ENCODE data around the gene ABHD8.
A peak's percentile ranks its signal among the peaks of the same experiment; 100 is the strongest.

The ABHD8 gene

GRCh38 chr19:17303167-17303939, at the start of gene ABHD8:
ABHD8 (minus strand) TSS chr19:17303425; CDS start chr19:17301616, 1,809 bp downstream.
- H3K4me3 ChIP-seq: peak within 1 kb of the TSS; percentile 83
- no peaks in the 10 kb centered on the region for H3K27me3 ChIP-seq
- H3K4me2 ChIP-seq: peak within 1 kb of the TSS; percentile 99
- peak within 1 kb of the TSS; percentile 87 for H3K27ac ChIP-seq
- H3K36me3 ChIP-seq: peaks cover 36% of the 10 kb centered on the region
- TF ChIP-seq Cebpa-rat (IDR thresholded peaks at IDR 0.05): no peak
- peak within 1 kb of the TSS; percentile 88 for H3K9ac ChIP-seq
- peaks cover 19% of the 10 kb centered on the region; the same call in 1 of the 2 replicates for H4K20me1 ChIP-seq
- H3K4me1 ChIP-seq: peaks cover 56% of the 10 kb centered on the region
- peaks cover 6% of the 10 kb centered on the region for H3K9me3 ChIP-seq

- Histone ChIP-seq H3K9me3 (no peaks in the 10 kb centered on the region), H3K27me3 (no peaks in the 10 kb centered on the region), H4K20me1 (no peaks in the 10 kb centered on the region), H3K9ac (no peak overlapping the region), H3K4me1 (peaks cover 58% of the 10 kb centered on the region), H3K4me3 (no peak overlapping the region), H3K36me3 (no peaks in the 10 kb centered on the region), H3K27ac (peak overlapping the region; percentile 56; the same call in 1 of the 2 replicates), H3K4me2 (peak overlapping the region; percentile 60)
- TF ChIP-seq Cebpa-rat (IDR thresholded peaks at IDR 0.05): no peak
Observed at GRCh38 chr19:17352608-17353280, 49.5 kb upstream of the ABHD8 start.

GRCh38 chr19:17351815-17352435, 48.7 kb upstream of the ABHD8 start:
- no peaks in the 10 kb centered on the region for H4K20me1 ChIP-seq
- no peak overlapping the region for H3K9ac ChIP-seq
- peak overlapping the region; percentile 86 for H3K4me2 ChIP-seq
- peak overlapping the region; percentile 55; the same call in 1 of the 2 replicates for H3K27ac ChIP-seq
- no peaks in the 10 kb centered on the region for H3K9me3 ChIP-seq
- TF ChIP-seq Cebpa-rat (IDR thresholded peaks at IDR 0.05): no peak
- peaks cover 66% of the 10 kb centered on the region for H3K4me1 ChIP-seq
- H3K27me3 ChIP-seq: no peaks in the 10 kb centered on the region
- H3K36me3 ChIP-seq: no peaks in the 10 kb centered on the region
- H3K4me3 ChIP-seq: no peak overlapping the region

GRCh38 chr19:17348700-17349099, 45.5 kb upstream of the ABHD8 start:
- no peak for TF ChIP-seq Cebpa-rat (IDR thresholded peaks at IDR 0.05)
- Histone ChIP-seq H3K9ac (peak overlapping the region; percentile 48; the same call in 1 of the 2 replicates), H3K27me3 (no peaks in the 10 kb centered on the region), H3K9me3 (no peaks in the 10 kb centered on the region), H3K4me1 (peaks cover 88% of the 10 kb centered on the region), H3K4me3 (peak overlapping the region; percentile 33; the same call in 1 of the 2 replicates), H3K27ac (peak overlapping the region; percentile 80), H4K20me1 (no peaks in the 10 kb centered on the region), H3K36me3 (peaks cover 8% of the 10 kb centered on the region; the same call in 1 of the 2 replicates), H3K4me2 (peak overlapping the region; percentile 86)

- TF ChIP-seq Cebpa-rat (IDR thresholded peaks at IDR 0.05): no peak
- peaks cover 16% of the 10 kb centered on the region for H3K36me3 ChIP-seq
- H3K4me3 ChIP-seq: peak overlapping the region; percentile 38
- peaks cover 80% of the 10 kb centered on the region for H3K4me1 ChIP-seq
- H3K9me3 ChIP-seq: no peaks in the 10 kb centered on the region
- peak overlapping the region; percentile 80 for H3K27ac ChIP-seq
- peak overlapping the region; percentile 45; the same call in 1 of the 2 replicates for H3K9ac ChIP-seq
- H4K20me1 ChIP-seq: no peaks in the 10 kb centered on the region
- no peaks in the 10 kb centered on the region for H3K27me3 ChIP-seq
- peak overlapping the region; percentile 86 for H3K4me2 ChIP-seq
Observed at GRCh38 chr19:17347877-17348276, 44.7 kb upstream of the ABHD8 start.

GRCh38 chr19:17347361-17347760, 44.1 kb upstream of the ABHD8 start:
- Histone ChIP-seq H3K4me1 (peaks cover 75% of the 10 kb centered on the region), H3K4me2 (peak overlapping the region; percentile 86), H4K20me1 (no peaks in the 10 kb centered on the region), H3K27ac (peak overlapping the region; percentile 80), H3K9me3 (no peaks in the 10 kb centered on the region), H3K9ac (peak overlapping the region; percentile 45; the same call in 1 of the 2 replicates), H3K4me3 (peak overlapping the region; percentile 38), H3K27me3 (no peaks in the 10 kb centered on the region), H3K36me3 (peaks cover 21% of the 10 kb centered on the region)
- TF ChIP-seq Cebpa-rat (IDR thresholded peaks at IDR 0.05): no peak

- H3K36me3 ChIP-seq: peaks cover 32% of the 10 kb centered on the region
- peak overlapping the region; percentile 80 for H3K27ac ChIP-seq
- no peak overlapping the region for H3K9ac ChIP-seq
- H3K4me2 ChIP-seq: peak overlapping the region; percentile 86
- no peaks in the 10 kb centered on the region for H3K27me3 ChIP-seq
- H3K9me3 ChIP-seq: no peaks in the 10 kb centered on the region
- no peaks in the 10 kb centered on the region for H4K20me1 ChIP-seq
- peaks cover 64% of the 10 kb centered on the region for H3K4me1 ChIP-seq
- H3K4me3 ChIP-seq: no peak overlapping the region
- no peak for TF ChIP-seq Cebpa-rat (IDR thresholded peaks at IDR 0.05)
Observed at GRCh38 chr19:17346109-17346671, 43.0 kb upstream of the ABHD8 start.

- Histone ChIP-seq H3K4me3 (no peak overlapping the region), H4K20me1 (no peaks in the 10 kb centered on the region), H3K9me3 (no peaks in the 10 kb centered on the region), H3K36me3 (peaks cover 45% of the 10 kb centered on the region), H3K27ac (no peak overlapping the region), H3K27me3 (no peaks in the 10 kb centered on the region), H3K9ac (no peak overlapping the region), H3K4me2 (no peak overlapping the region), H3K4me1 (peaks cover 33% of the 10 kb centered on the region)
- no peak for TF ChIP-seq Cebpa-rat (IDR thresholded peaks at IDR 0.05)
Observed at GRCh38 chr19:17341845-17342244, 38.6 kb upstream of the ABHD8 start.

- no peaks in the 10 kb centered on the region for H4K20me1 ChIP-seq
- H3K9me3 ChIP-seq: no peaks in the 10 kb centered on the region
- H3K36me3 ChIP-seq: peaks cover 45% of the 10 kb centered on the region
- peaks cover 29% of the 10 kb centered on the region for H3K4me1 ChIP-seq
- no peak overlapping the region for H3K4me3 ChIP-seq
- TF ChIP-seq Cebpa-rat (IDR thresholded peaks at IDR 0.05): no peak
- no peak overlapping the region for H3K27ac ChIP-seq
- no peak overlapping the region for H3K9ac ChIP-seq
- H3K4me2 ChIP-seq: no peak overlapping the region
- no peaks in the 10 kb centered on the region for H3K27me3 ChIP-seq
Observed at GRCh38 chr19:17341386-17341785, 38.2 kb upstream of the ABHD8 start.
